Renal cortical epithelial cell (primary cell): ENCODE data around the gene CDCA4. TPM values are rescaled to one million over a fixed set of nuclear protein-coding genes. Genes with fewer than 3 reads are reported as not detected.
"Not testable (repeated sequence)": the region's sequence is repeated elsewhere in the genome, so short reads cannot be mapped to it uniquely, and the experiment has no call there.

ENCODE experiments used
- DNase-seq: peaks from one replicate; pipeline ENCODE4 v3.0.0-alpha.2; 2011; ENCODE audit warnings: low read depth
- total RNA-seq: library from RNA; depleted of rRNA; stranded (reverse); fragments of >200 nt; gene quantifications from 2 replicates; pipeline ENCODE4 v1.2.3, GENCODE V29; 2014

CDCA4 gene
- total RNA-seq = 8.8 and 43.6 TPM in 2 replicates

DNA sequence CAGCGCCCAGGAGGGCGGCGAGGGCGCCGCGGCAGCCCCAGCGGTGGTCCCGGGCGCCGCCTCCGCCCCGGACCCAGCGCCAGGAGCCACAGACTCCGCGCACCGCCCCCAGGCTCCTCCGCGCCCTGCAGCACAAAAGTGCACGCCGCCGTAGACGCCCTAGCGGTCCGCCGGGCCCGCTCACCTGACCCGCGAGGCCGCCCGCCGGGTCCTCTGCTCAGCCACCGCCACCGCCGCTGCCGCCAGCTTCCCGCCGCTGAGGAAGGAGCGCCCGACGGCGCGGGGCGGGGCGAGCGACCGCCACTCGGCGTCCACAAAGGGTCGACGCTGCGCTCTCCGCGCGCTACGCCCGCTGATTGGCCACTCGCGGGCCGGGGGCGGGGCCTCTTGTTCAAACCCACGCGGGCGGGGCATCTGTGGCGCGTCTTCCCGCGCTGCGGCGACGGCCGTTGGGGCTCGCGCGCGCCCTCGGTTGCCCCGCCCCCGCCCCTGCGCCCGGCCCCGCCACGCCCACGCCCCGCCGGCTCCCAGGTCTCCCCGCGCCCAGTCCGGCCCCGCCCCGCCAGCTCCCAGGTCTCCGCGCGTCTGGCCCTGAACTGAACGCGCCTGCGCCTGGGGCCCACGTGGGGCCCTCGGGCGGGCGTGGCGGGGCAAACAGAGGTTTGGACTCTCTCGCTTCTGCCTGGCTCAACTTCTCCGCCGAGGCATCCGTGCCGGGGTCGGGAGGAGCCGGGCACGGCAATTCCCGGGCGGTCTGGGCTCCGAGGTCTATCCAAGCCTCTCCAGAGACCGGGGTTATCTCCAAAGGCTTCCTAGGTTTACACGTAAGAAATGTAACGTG is at the start of gene CDCA4:
Gene CDCA4, minus strand, starts transcription at position 269 of the 841 bp plus-strand sequence. CDS start 9,154 bp downstream, outside the sequence.
- peak; percentile 74 for DNase-seq

DNA sequence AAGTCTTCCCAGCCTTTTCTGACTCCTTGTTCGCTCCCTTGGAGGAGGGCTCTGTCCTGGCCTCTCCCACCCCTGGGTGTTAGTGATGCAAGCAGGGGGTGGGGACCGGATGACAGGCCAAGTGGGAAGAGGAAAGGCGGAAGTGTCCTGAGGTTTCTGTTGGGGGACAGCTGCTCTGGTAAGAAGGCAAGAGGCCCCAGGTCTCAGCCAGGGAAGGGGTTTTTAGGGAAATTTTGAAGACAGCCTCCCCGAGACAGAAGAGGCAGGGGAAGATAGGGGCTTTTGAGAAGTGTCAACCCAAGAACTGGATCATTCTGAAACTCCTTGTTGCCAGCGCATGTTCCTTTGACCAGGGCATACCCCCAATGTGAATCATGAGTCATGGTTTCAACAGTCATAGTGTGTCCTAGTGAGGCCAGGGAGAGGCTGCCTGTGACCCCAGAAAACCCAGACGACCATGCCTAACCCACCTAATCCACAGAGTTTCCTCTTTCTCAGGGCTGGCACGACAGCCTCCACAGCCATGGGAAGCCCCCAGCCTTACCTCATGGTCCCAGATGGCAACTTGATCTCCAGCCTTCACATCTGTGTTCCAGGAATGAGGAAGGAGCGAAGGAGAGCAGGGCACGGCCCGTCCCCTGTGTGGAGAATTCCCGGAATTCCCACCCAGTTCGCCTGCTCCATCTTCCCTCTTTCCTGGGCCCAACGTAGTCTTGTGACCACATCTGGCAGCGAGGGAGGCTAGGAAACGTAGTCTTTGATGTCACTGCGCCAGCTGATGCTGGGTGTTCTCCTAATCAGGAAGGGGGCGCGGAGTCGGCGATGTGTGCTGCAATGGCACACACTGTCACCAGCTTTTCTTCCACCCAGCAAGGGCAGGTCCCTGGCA is 49.2 kb upstream of the CDCA4 start:
- peak; percentile 61 for DNase-seq

DNA sequence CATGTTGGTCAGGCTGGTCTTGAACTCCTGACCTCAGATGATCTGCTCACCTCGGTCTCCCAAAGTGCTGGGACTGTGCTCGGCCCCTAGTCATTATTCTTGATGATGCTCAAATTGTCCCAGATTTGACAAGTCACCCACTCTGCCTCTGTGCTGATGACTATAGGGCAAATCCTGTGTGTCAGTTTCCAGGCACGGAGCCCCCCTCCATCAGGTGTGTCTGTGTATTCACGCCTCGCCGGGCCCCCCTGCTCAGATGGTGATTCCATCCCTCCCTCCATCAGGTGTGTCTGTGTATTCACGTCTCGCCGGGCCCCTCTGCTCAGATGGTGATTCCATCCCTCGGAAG is 48.6 kb upstream of the CDCA4 start:
- no peak for DNase-seq

DNA sequence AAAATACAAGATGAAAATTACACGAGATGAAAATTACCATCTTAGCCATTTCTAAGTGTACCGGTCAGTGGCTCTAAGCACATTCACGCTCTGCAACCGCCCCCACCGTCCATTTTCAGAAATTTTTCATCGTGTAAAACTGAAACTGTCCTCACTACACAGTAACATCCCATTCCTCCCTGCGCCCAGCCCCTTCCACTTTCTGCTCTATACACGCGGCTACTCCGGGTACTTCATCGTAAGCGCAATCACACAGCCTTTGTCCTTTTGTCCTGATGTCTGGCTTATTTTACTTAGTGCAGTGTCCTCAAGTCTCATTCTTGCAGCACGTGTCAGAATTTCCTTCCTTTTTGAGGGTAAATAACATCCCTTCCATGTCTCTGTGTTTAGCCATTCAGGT is 47.9 kb upstream of the CDCA4 start:
- DNase-seq = no peak

DNA sequence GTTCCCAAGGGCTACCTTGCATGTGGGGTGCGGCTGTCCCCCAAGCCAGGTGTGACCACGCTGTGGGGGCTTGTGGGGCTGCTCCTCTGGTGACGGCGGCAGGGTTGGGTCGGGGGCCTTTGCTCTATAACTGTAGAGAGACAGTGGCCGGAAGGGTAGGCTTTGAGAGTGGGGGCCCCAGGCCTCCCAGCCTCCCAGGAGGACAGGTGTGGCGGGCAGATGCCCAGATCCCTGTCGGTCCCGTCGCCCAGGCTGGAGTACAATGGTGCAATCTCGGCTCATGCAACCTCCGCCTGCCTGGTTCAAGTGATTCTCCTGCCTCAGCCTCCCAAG is 47.1 kb upstream of the CDCA4 start:
- DNase-seq = no peak

DNA sequence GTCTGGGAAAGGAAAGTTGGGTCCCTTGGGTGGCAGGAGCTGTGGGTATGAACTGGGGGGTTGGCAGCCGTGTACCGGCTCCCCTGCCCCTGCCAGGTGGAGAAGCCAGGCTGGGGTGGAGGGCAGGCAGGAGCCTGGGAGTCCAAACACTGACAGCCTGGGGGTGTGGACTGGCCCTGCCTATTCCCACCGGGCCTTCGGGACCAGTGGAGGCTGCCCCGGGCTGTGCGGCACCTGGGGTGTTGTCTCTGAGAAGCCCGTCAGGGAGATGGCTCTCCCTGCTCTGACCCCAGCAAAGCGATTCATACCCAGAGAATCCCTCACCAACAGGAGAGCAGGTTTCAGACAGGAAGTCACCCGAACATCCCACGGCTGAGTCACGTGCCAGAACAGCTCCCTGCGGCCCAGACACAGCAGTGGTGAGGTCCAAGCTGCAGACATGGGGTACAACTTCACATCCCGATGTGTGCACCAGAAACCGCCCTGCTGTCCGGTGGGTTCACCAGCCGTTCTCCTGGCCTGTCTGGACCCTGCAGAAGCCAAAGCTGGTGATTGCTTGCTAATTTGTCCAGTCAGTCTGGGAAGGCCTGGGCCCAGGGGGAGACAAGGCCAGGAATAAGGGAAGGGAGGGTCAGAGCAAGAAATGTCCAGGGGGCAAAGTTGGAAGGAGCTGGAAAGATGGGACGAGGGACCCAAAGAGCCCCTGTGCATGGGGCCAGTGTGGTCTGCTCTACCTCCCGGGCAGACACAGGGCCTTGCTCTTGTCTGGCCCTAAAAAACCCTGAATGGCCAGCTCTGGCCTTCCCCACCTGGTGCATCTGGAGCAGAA is 46.5 kb upstream of the CDCA4 start:
- no peak for DNase-seq

DNA sequence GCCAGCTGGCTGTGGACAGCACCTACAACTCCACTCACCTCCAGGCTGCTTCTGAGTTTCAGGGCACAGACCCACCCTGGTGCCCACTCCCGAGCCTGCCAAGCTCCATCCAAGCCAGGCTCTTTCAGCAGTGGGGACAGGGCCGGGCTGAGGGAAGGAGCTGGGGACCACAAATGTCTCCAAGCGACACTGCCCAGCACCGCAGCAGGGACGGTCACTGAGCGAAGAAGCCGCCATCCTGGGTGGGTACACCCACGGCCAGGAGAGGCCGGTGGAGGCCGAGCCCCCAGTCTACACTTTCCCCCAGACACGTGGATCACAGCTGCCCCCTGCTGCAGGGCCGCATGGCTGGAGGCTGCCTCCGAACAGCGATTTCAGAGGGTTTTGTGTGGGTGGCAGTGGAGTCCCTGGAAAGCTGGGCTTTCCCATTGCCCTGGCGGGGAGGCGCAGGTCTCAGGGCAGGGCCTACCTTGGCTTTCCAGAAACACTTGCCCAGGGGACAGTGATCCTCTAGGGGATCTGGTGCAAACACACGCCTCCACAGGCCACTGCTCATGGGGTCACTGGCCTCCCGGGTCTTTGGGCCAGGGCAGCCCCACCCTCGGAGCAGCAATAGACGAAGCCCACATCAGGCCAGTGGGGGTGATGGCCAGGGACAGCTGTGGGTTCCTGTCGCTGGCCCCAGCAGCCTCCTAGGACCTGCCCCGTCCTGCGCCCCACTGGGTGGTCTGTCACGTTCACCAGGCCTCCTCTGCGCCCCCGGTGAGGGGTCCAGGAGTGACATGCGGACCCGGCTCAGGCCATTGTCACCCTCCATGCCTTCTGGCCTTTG is 45.6 kb upstream of the CDCA4 start:
- no peak for DNase-seq

DNA sequence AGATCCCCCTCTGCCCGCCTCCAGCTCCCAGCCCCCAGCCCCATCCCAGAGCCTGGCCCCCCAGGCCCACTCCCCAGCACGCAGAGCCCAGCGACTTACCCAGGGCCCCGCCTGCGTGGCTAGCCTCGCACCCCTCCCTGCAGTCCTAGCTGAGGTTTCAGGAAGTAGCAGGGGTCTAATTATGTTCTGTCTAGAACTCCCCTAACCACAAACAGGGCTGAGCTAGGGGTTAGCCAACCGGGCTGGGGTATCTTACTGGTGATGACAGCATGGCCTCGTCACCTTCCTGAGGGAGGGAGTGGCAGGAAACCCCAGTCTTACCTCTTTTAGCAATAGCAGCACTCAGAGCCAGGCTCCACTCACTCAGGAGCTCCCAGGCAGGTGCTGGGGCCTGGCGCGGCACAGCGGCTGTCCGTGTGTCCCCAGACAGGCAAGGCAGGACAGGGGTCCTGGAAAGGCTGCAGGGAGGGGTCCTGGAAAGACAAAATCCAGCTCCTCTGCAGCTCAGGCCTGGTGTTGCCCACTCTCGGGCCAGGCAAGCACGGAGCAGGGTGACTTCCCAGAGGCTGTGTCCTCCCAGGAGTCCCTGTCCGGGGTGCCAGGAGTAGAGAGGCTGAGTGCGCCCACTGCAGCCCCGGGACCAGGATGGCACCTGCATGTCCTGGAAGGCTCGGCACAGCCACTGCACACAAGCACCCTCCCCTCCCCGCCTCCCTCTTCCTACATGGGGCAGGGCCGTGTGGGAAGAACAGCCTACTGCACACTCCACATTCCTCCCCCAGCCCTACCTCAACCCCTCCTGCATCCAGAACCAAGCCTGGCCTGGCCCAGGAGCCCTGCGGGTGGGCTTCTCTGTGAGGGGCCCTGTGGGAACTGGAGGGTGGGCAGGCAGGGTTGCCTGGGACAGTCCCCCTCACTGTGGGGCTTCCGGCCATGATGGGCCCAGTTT is 44.7 kb upstream of the CDCA4 start, which contains the start of gene GPR132:
Gene GPR132, minus strand, starts transcription at position 151 of the 949 bp plus-strand sequence. CDS start 10,010 bp downstream, outside the sequence.
- DNase-seq = peak; percentile 30

DNA sequence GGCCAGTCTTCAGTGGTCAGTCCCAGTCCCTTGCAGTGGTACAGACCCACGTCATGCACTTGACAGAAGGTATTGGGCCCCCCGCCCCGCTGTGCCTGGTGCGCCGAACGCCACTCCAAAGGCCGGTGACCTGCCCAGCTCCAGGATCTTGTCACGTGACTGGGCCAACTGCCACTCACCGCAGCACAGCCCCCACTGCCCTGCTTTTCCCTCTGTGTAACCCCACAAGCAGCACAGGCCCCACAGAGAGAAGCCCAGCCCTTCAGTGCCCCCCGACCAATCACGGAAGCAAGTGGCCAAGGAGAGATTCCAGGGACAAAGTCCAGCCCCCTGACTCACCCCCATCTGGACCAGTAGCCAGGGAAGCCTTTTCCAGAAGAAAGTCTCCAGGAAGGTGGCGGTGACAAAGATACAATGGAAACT is 43.8 kb upstream of the CDCA4 start:
- peak; percentile 41 for DNase-seq

DNA sequence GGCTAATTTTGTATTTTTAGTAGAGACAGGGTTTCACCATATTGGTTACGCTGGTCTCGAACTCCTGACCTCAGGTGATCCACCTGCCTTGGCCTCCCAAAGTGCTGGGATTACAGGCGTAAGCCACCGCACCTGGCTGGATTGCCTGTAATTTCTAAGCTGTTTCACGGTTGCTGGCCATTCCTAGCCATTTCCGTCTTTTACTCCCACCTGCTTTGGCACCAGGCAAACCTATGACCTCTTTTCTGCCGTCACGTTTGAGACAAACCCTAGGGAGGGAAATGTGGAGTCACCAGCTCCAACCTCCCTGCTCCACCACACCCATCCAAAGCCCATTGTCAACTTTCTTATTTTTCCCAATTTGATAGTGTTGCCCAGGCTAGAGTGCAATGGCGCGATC is 43.1 kb upstream of the CDCA4 start:
- no peak for DNase-seq

DNA sequence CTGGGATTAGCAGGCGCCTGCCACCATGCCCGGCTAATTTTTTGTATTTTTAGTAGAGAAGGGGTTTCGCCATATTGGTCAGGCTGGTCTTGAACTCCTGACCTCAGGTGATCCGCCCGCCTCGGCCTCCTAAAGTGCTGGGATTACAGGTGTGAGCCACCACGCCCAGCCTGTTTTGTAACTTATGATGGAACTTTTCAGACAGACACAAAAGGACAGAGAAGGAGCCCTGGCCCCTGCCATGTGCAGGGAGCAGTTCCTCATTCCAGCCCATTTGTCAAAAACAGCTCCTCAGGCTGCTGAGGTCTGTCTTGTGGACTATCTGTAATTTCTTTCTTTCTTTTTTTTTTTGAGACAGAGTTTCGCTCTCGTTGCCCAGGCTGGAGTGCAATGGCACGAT is 42.6 kb upstream of the CDCA4 start:
- DNase-seq = not testable (repeated sequence)

DNA sequence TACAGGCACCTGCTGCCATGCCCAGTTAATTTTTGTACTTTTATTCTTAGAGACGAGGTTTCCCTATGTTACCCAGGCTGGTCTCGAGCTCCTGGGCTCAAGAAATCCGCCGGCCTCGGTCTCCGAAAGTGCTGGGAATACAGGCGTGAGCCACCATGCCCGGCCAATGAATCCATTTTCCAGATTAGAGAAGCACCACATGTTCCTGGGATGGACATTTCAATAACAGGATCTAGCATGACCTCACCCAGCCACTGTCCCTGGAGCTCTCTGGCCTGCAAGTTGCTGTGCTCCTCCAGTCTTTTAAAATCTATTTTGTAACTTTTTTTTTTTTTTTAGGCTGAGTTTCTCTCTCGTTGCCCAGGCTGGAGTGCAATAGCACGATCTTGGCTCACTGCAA is 42.2 kb upstream of the CDCA4 start:
- no peak for DNase-seq

DNA sequence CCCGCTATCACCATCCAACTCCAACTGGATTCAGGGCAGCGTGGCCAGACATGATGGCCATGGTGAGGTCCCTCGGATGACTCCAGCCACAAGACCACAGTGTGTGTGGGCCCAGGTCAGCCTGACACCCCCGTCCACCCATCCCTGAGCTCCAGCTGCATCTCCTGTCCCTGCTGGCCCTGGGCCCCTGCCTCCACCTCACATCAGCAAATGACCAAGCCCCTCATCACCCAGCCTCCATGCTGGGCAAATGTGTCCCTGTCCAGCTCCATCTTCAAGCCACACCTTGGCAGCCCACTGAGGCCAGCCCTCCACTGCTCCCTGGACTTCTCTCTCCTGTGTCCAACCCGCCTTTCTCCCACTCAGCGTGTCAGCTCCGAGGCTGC is 41.2 kb upstream of the CDCA4 start:
- no peak for DNase-seq

DNA sequence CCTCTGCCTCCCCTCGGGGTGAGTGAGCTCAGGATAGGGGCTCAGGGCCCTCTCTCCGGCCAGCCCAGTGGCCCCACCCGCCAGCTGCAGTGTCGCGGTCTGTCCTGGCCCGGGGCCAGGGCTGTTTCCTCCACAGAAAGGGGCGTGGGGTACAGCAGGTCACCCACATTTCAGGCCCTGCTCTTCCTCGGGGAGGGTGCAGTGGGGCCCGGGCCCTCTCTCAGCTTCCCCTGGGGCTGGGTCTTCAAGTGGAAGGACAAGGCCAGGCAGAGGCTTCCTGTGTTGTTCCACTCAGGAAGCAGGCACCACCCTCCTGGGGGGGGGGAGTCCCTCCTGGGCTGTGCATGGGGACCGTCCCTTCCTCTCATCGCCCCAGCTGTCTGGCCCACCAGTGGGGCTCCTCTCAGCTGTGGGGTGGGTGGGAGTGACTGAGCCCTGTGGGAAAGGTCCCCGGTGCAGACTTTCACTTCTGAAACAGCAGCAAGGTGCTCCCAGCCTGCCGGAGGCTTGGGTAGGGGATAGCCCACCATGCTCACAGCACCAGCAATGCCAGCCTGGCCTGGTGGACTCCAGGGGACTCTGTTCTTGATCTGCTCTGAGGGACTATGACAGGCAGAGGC is 40.7 kb upstream of the CDCA4 start:
- DNase-seq = no peak

DNA sequence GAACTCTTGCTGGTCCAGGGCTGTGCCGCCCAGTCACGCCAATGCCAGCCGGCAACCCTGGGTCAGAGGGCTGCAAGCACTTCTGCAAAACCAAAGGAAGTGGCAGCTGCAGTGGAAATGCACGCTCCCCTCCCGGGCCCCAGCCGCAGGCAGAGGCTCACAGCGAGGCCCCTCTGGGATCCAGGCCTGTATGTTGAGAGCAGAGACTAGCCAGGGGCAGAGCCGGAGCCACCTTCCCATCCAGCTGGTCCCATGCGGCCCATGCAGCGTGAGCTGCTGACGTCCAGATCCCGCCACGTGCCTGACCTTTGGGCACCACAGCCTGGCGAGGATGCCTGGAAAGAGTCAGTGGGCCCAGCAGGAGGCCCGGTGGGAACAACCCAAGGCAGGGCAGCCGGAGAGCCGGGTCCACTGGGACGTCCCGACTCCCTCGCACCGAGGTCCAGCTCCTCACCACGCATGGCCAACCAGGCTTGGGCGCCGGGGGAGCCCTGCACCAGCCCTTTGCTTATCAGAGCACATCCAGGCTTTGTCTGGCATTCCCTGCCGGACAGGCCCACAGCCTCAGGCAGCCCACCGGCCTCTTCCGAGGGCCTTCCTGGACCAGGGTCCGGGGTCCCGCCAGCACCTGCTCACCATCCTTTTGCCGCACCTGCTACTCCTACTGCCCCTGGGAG is 40.0 kb upstream of the CDCA4 start:
- no peak for DNase-seq

DNA sequence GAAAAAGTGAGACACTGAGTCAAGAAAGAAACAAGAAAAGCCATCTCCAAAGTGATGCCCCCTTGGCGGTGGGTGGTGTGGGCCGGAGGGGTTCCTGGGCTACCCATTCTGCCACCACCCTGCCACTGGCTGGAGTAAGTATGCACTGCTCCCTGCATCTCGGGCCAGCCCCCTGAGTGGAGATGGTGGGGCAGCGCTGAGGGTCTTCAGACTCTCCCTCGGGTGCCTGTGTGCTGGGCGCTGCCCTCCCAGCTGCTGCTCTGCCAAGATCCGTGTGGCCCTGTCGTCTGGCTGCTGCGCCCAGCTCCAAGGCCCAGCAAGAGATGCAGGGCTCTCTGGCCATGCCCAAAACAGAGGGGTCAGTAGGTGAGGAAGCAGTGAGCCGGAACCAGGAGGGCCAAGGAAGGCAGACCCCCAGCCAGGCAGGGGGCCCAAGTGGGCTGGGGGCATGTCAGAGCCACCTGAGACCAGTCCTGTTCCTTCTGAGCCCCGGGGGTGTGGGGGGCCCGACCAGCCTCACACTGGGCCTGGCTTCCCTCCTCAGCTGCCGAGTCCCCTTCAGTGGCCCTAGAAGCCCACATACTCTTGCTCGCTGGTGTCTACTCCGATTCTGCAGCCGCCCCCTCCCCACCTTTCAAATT is 39.2 kb upstream of the CDCA4 start:
- DNase-seq = no peak

DNA sequence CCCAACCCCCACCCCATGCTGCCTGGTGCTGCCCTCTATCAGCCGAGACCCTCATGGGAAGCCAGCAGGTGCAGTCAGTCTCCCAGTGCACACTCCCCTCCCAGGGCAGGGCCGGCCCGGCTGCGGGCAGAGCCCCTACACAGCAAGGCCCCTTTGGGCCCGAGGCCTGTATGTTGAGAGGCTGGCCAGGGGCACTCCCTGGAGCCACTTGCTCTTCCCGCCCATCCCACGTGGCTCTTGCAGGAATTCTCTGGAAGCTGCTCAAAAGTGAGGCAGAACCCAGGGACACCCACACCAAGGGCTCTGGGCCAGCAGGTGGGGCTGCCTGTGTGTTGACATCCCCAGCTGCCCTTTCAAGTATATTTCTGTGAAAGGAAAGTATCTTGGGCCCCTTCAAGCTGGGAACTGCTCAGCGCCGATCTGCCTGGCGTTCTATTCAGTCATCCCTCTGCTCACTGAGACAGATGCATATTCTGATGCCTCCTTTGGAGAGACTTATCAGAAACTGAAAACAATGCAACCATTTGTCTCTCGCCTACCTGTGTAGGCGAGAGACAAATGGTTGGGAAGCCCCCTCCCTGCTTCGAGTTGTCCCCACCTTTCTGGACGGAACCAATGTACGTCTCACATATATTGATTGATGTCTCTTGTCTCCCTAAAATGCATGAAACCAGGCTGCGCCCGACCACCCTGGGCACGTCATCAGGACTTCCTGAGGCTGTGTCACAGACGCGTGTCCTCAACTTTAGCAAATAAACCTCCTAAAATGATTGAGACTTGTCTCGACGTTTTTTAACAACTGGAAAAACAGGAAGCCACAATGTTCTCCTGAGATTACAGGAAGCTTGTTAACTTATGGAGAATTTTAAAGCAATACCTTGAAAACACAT is 38.4 kb upstream of the CDCA4 start:
- no peak for DNase-seq
